Sigmoid colon (tissue), 4 donors: ENCODE results near the gene SLC24A4.

ENCODE experiments used
- CTCF ChIP-seq, 4 experiments: fragments of 450-650 bp in 3 of 4; fragments of 200-600 bp in 1 of 4; IDR thresholded peaks; one replicate each; pipeline ENCODE4 v1.5.1; 2016 to 2019; ENCODE audit warnings: antibody characterized with exemption in 4 of 4, mild to moderate bottlenecking in 3 of 4, moderate library complexity in 2 of 4
- EP300 ChIP-seq, 4 donors: sonication (generic); formaldehyde crosslinking; IDR thresholded peaks; one replicate each; pipeline ENCODE4 v1.6.1; 2017; ENCODE audit warnings: antibody characterized with exemption in 4 of 4

- TF ChIP-seq CTCF (IDR thresholded peaks at IDR 0.05) = no peak
- TF ChIP-seq EP300 (IDR thresholded peaks at IDR 0.05) = no peak
Measured at GRCh38 chr14:92441751-92442504, 119.0 kb downstream of the SLC24A4 start.
